Activated B cell treated with CpG ODN at 0.5 μM for 24 hours (primary cell): ENCODE results near the gene NOS1AP. TPM values are rescaled to one million over a fixed set of nuclear protein-coding genes. Genes with fewer than 3 reads are reported as not detected.

ENCODE experiments used
- ATAC-seq: fragments of 200-7000 bp; cut with Tn5 transposase; one replicate; pipeline ENCODE4 v1.10.0; 2021; ENCODE audit warnings: low read depth, mild to moderate bottlenecking, moderate library complexity
- CTCF ChIA-PET: fragments of 350-600 bp; sonication (Branson Sonifier 250); formaldehyde crosslinking; loops from one replicate; lab custom pipeline; 2021; ENCODE audit warnings: antibody characterized with exemption; lab: Charles Lee
- POLR2A ChIA-PET: fragments of 350-600 bp; sonication (Branson Sonifier 250); formaldehyde crosslinking; loops from one replicate; lab custom pipeline; 2021; ENCODE audit warnings: antibody characterized with exemption; lab: Charles Lee
- DNase-seq: peaks from one replicate; pipeline ENCODE4 v3.0.0; 2022
- H3K27ac Mint-ChIP-seq: one replicate; pipeline ENCODE4 v1.8.0; 2020; ENCODE audit warnings: mixed read lengths
- H3K27me3 Mint-ChIP-seq: one replicate; pipeline ENCODE4 v1.8.0; 2021; ENCODE audit warnings: mixed read lengths
- H3K36me3 Mint-ChIP-seq: one replicate; pipeline ENCODE4 v1.8.0; 2021; ENCODE audit warnings: low read depth, mixed read lengths
- H3K4me1 Mint-ChIP-seq: one replicate; pipeline ENCODE4 v1.8.0; 2021; ENCODE audit warnings: mixed read lengths
- H3K4me3 Mint-ChIP-seq: one replicate; pipeline ENCODE4 v1.8.0; 2020; ENCODE audit warnings: mild to moderate bottlenecking, mixed read lengths
- H3K9me3 Mint-ChIP-seq: one replicate; pipeline ENCODE4 v1.8.0; 2020; ENCODE audit warnings: mixed read lengths
- CTCF ChIP-seq: fragments of 200-600 bp; IDR thresholded peaks from one replicate; pipeline ENCODE4 v1.8.0; 2022; ENCODE audit warnings: antibody characterized with exemption, mild to moderate bottlenecking
- intact Hi-C: fragments of 100-400 bp; cut with micrococcal nuclease; formaldehyde crosslinking; loops from one replicate; pipeline ENCODE4 v1.15.1; 2024
- total RNA-seq: library from RNA; stranded (reverse); gene quantifications from 2 replicates; pipeline ENCODE4 v1.2.3, GENCODE V29; 2022

NOS1AP gene
- total RNA-seq, 1 donor from 2014 or later = not detected

GRCh38 chr1:162070825-162071224, 1.3 kb downstream of the NOS1AP start:
- Mint-ChIP-seq H3K36me3 (no peaks in the 10 kb centered on the region), H3K4me3 (peak overlapping the region; percentile 83), H3K4me1 (peaks cover 9% of the 10 kb centered on the region), H3K9me3 (no peaks in the 10 kb centered on the region), H3K27ac (no peak overlapping the region), H3K27me3 (peaks cover 49% of the 10 kb centered on the region)
- DNase-seq (no peak), ATAC-seq (no peak)
- ChIA-PET CTCF (interaction anchor here (0.9 kb wide), 1 partner anchor 14 kb away, joined by 3 read pairs; no protein-coding TSS in a partner anchor), POLR2A (no interaction called here)
- intact Hi-C loops = no loop called here
- no peak for TF ChIP-seq CTCF

GRCh38 chr1:162072740-162073139, 3.2 kb downstream of the NOS1AP start:
- no peaks in the 10 kb centered on the region for H3K9me3 Mint-ChIP-seq
- no peak overlapping the region for H3K4me3 Mint-ChIP-seq
- no peak overlapping the region for H3K27ac Mint-ChIP-seq
- intact Hi-C loops = no loop called here
- H3K4me1 Mint-ChIP-seq = peaks cover 9% of the 10 kb centered on the region
- peaks cover 54% of the 10 kb centered on the region for H3K27me3 Mint-ChIP-seq
- no peak for TF ChIP-seq CTCF
- POLR2A ChIA-PET = no interaction called here
- no peaks in the 10 kb centered on the region for H3K36me3 Mint-ChIP-seq
- CTCF ChIA-PET = interaction anchor here (0.8 kb wide), 1 partner anchor 751 kb away, joined by 3 read pairs; no protein-coding TSS in a partner anchor
- ATAC-seq = no peak
- no peak for DNase-seq

GRCh38 chr1:162074276-162075005, 5.0 kb downstream of the NOS1AP start:
- Mint-ChIP-seq H3K27me3 (peaks cover 59% of the 10 kb centered on the region), H3K9me3 (no peaks in the 10 kb centered on the region), H3K4me3 (no peak overlapping the region), H3K36me3 (no peaks in the 10 kb centered on the region), H3K4me1 (peaks cover 6% of the 10 kb centered on the region), H3K27ac (no peak overlapping the region)
- ATAC-seq (no peak), DNase-seq (no peak)
- intact Hi-C loops = no loop called here
- CTCF ChIA-PET = no interaction called here
- TF ChIP-seq CTCF = no peak
- POLR2A ChIA-PET = no interaction called here

- Mint-ChIP-seq H3K27ac (no peak overlapping the region), H3K27me3 (peaks cover 58% of the 10 kb centered on the region), H3K9me3 (no peaks in the 10 kb centered on the region), H3K4me1 (no peaks in the 10 kb centered on the region), H3K36me3 (no peaks in the 10 kb centered on the region), H3K4me3 (no peak overlapping the region)
- intact Hi-C loops = no loop called here
- ATAC-seq (no peak), DNase-seq (no peak)
- CTCF ChIA-PET = no interaction called here
- POLR2A ChIA-PET = no interaction called here
- TF ChIP-seq CTCF = no peak
Measured at GRCh38 chr1:162075862-162076261, 6.4 kb downstream of the NOS1AP start.

GRCh38 chr1:162077648-162078299, 8.3 kb downstream of the NOS1AP start:
- no peaks in the 10 kb centered on the region for H3K36me3 Mint-ChIP-seq
- no peak overlapping the region for H3K4me3 Mint-ChIP-seq
- no peak for DNase-seq
- no peaks in the 10 kb centered on the region for H3K9me3 Mint-ChIP-seq
- ChIA-PET POLR2A (no interaction called here), CTCF (no interaction called here)
- TF ChIP-seq CTCF = no peak
- intact Hi-C loops = no loop called here
- H3K27ac Mint-ChIP-seq = no peak overlapping the region
- peaks cover 46% of the 10 kb centered on the region for H3K27me3 Mint-ChIP-seq
- H3K4me1 Mint-ChIP-seq = no peaks in the 10 kb centered on the region
- ATAC-seq = no peak
